NCI-H1694 (cell line): Measurements from ENCODE around the gene PIK3CD.

Experiments used
- DNase-seq: peaks from one replicate; lab custom pipeline; 2025; lab: John Stamatoyannopoulos, UW

The PIK3CD gene

GRCh38 chr1:9719978-9720722 lies 68.6 kb downstream of the PIK3CD start:
- DNase-seq: no peak

- no peak for DNase-seq
These were observed 69.5 kb downstream of the PIK3CD start for GRCh38 chr1:9720785-9721605.

- DNase-seq: peak; percentile 13
These were observed 70.3 kb downstream of the PIK3CD start for GRCh38 chr1:9721606-9722377.

- no peak for DNase-seq
These were observed 70.8 kb downstream of the PIK3CD start for GRCh38 chr1:9722378-9722749.

- DNase-seq: no peak
These were observed 71.7 kb downstream of the PIK3CD start for GRCh38 chr1:9723068-9723805.

GRCh38 chr1:9723926-9724325 lies 72.4 kb downstream of the PIK3CD start:
- DNase-seq: no peak

- DNase-seq: peak; percentile 22
These were observed 73.4 kb downstream of the PIK3CD start for GRCh38 chr1:9724706-9725476.

GRCh38 chr1:9726406-9726805 lies 74.9 kb downstream of the PIK3CD start:
- no peak for DNase-seq

- DNase-seq: no peak
These were observed 75.5 kb downstream of the PIK3CD start for GRCh38 chr1:9726905-9727595.

GRCh38 chr1:9728451-9729295 lies 77.1 kb downstream of the PIK3CD start:
- no peak for DNase-seq

- DNase-seq: no peak
These were observed 78.0 kb downstream of the PIK3CD start for GRCh38 chr1:9729523-9729922.

- DNase-seq: no peak
These were observed 78.8 kb downstream of the PIK3CD start for GRCh38 chr1:9730096-9730901.

GRCh38 chr1:9731051-9731537 lies 79.6 kb downstream of the PIK3CD start:
- DNase-seq: no peak

GRCh38 chr1:9731561-9731960 lies 80.0 kb downstream of the PIK3CD start:
- DNase-seq: no peak

- no peak for DNase-seq
These were observed 80.8 kb downstream of the PIK3CD start for GRCh38 chr1:9732123-9732971.

GRCh38 chr1:9733160-9733789 lies 81.7 kb downstream of the PIK3CD start:
- DNase-seq: no peak

- DNase-seq: no peak
These were observed 84.3 kb downstream of the PIK3CD start for GRCh38 chr1:9735800-9736199.
